Liver (tissue), 3 donors: ENCODE results near the gene IFT25.

Source experiments
- JUND ChIP-seq, 2 donors: IDR thresholded peaks; 2 replicates each; pipeline ENCODE4 v1.6.1; 2016; ENCODE audit warnings: antibody characterized with exemption in 2 of 2
- REST ChIP-seq: IDR thresholded peaks from 2 replicates; pipeline ENCODE4 v1.6.1; 2016; ENCODE audit warnings: antibody characterized with exemption, mild to moderate bottlenecking
- YY1 ChIP-seq: IDR thresholded peaks from 2 replicates; pipeline ENCODE4 v1.6.1; 2016; ENCODE audit warnings: antibody characterized with exemption, mild to moderate bottlenecking
- TF ChIP-seq, protein P1 (sequence below): fragments of 150-350 bp; IDR thresholded peaks from 2 replicates; pipeline ENCODE4 v1.5.1; 2017; ENCODE audit warnings: improper control_type of control experiment, low read depth, low read length; ENCODE audit not compliant: missing input control
- TF ChIP-seq, protein P2 (sequence below): IDR thresholded peaks from 2 replicates; pipeline ENCODE4 v1.6.1; 2016; ENCODE audit warnings: antibody characterized with exemption
- donor health status: healthy.
- donor health status: healthy.

GRCh38 chr1:53942127-53942957 lies 3.2 kb downstream of the IFT25 start:
- TF ChIP-seq, protein P1, sequence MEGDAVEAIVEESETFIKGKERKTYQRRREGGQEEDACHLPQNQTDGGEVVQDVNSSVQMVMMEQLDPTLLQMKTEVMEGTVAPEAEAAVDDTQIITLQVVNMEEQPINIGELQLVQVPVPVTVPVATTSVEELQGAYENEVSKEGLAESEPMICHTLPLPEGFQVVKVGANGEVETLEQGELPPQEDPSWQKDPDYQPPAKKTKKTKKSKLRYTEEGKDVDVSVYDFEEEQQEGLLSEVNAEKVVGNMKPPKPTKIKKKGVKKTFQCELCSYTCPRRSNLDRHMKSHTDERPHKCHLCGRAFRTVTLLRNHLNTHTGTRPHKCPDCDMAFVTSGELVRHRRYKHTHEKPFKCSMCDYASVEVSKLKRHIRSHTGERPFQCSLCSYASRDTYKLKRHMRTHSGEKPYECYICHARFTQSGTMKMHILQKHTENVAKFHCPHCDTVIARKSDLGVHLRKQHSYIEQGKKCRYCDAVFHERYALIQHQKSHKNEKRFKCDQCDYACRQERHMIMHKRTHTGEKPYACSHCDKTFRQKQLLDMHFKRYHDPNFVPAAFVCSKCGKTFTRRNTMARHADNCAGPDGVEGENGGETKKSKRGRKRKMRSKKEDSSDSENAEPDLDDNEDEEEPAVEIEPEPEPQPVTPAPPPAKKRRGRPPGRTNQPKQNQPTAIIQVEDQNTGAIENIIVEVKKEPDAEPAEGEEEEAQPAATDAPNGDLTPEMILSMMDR, result no peak
- no peak for TF ChIP-seq YY1
- TF ChIP-seq, protein P2, sequence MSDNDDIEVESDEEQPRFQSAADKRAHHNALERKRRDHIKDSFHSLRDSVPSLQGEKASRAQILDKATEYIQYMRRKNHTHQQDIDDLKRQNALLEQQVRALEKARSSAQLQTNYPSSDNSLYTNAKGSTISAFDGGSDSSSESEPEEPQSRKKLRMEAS, result no peak
- TF ChIP-seq REST, result no peak
- no peak for TF ChIP-seq JUND (IDR thresholded peaks at IDR 0.05)
